Rectal smooth muscle tissue (tissue), 1 donor: ENCODE results near the gene GPR139.

Experiments used
- H3K27ac ChIP-seq: one replicate; pipeline ENCODE4 v1.7.0; 2013; ENCODE audit warnings: low read depth, low read length, inconsistent platforms
- H3K27me3 ChIP-seq: one replicate; pipeline ENCODE4 v1.7.0; 2013; ENCODE audit warnings: low read length; ENCODE audit not compliant: control insufficient read depth, insufficient read depth
- H3K36me3 ChIP-seq: one replicate; pipeline ENCODE4 v1.7.0; 2013; ENCODE audit warnings: low read length; ENCODE audit not compliant: control insufficient read depth, insufficient read depth
- H3K4me1 ChIP-seq: one replicate; pipeline ENCODE4 v1.7.0; 2013; ENCODE audit warnings: low read length; ENCODE audit not compliant: control insufficient read depth, insufficient read depth
- H3K4me3 ChIP-seq: one replicate; pipeline ENCODE4 v1.7.0; 2013; ENCODE audit warnings: low read length
- H3K9ac ChIP-seq: one replicate; pipeline ENCODE4 v1.7.0; 2013; ENCODE audit warnings: low read length

The GPR139 gene

DNA sequence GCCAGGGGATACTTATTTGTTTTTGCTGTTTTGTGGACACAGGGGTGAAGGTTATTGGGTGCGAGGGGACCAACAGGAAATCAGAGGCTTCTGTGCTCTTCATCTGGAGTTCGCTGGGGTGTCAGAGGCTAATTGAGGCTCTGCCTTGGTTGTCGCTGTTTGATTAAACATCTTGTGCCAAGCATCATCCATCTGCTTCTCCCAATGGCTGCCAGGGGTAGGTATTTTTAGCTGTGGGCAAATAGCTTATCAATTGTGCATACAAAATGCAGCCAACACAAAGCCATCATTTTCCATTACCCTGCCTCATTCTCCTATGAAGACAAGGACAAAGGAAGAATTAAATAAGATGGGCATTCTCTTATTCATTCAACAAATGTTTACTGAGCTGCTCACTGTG is 27.8 kb downstream of the GPR139 start:
- Histone ChIP-seq H3K27ac (no peak overlapping the region), H3K4me1 (no peaks in the 10 kb centered on the region), H3K9ac (no peak overlapping the region), H3K4me3 (no peak overlapping the region), H3K36me3 (no peaks in the 10 kb centered on the region), H3K27me3 (peaks cover 4% of the 10 kb centered on the region)

DNA sequence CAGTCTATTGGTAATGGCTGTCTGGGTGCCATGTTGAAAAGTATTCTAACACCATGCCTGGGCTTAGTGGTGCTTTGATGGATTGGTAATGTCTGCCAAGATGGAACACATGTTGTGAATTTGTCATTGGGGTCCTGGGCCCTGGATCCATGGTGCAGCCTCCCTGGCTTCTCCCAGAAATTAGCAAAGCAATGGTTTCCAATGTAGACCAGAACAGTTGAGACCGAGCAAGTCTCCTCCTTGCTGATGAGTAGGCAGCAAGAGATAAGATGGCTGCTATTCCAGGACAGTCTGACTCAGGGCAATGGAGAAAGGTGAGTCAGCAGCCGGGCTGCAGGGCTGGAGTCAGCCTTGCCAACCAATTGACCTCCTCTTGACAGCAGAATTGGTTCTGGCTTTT is 30.8 kb downstream of the GPR139 start:
- Histone ChIP-seq H3K27me3 (no peaks in the 10 kb centered on the region), H3K4me3 (no peak overlapping the region), H3K27ac (no peak overlapping the region), H3K4me1 (no peaks in the 10 kb centered on the region), H3K9ac (no peak overlapping the region), H3K36me3 (no peaks in the 10 kb centered on the region)

DNA sequence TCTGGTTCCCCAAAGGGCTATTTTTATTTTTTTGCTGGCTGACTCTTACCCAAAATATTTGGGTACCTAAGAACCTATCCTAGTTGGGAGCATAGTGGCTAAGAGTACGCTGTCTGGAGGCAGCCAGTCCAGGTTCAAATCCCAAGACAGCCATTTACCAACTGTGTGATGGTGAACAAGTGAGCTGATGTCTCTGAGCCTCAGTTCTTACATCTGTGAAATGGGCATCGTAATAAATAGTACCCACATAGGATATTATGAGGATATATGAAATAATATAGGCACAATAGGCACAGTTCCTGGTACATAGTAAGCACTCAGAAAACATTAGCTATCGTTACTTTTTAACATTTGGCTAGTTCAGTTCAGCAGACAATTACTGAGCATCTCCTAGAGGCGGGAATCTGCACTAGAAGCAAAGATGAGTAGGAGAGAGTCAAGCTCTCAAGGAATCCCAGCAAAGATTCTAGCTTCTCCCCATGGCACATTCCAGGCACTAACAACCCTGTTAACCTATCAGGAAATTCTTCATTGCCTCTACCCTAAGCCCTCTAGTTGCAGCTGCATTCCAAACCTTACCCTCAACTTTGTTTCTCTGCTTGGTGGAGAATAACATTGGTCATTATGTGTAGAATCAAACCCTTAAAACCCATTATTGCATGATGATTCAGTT is 31.6 kb downstream of the GPR139 start:
- no peak overlapping the region for H3K27ac ChIP-seq
- no peaks in the 10 kb centered on the region for H3K36me3 ChIP-seq
- no peak overlapping the region for H3K9ac ChIP-seq
- no peaks in the 10 kb centered on the region for H3K4me1 ChIP-seq
- H3K4me3 ChIP-seq: no peak overlapping the region
- no peaks in the 10 kb centered on the region for H3K27me3 ChIP-seq

DNA sequence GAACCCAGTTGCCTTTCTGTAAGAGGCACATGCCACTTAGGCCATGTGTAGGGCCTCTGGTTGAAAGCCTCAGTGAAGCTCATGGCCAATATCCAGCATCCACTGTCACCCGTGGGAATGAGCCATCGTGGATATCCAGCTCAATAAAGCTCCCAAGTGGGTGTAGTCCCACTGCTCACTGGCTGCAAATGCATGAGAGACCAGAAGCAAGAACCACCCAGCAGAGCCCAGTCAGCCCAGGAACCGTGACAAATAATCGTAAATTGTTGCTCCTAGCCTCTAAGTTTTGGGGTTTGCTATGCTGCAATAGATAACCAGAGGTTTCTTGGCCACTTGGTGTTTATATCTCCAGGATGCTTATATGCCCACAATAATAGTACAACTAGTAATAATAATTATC is 33.7 kb downstream of the GPR139 start:
- H3K9ac ChIP-seq: no peak overlapping the region
- H3K36me3 ChIP-seq: no peaks in the 10 kb centered on the region
- no peak overlapping the region for H3K27ac ChIP-seq
- no peaks in the 10 kb centered on the region for H3K4me1 ChIP-seq
- no peak overlapping the region for H3K4me3 ChIP-seq
- H3K27me3 ChIP-seq: no peaks in the 10 kb centered on the region

DNA sequence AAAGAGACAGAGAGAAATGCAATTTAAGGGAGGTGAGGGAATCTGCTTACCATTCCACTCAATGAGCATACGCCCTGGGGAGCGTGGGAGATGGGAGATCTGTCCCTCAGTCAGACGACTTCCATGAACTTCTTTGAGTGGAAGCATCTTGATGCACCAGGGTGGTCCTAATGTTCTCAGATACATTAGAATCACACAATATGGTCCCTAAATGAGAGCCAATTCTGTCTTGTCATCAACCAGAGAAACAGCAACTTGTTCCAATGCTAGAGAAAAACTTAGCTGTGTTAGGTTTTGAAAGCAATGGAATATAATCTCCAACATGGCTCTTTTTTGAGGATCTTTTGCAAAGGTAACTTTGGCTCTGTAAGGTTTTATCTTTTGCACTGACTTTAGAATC is 44.1 kb downstream of the GPR139 start:
- no peaks in the 10 kb centered on the region for H3K4me1 ChIP-seq
- no peak overlapping the region for H3K27ac ChIP-seq
- no peaks in the 10 kb centered on the region for H3K27me3 ChIP-seq
- H3K9ac ChIP-seq: no peak overlapping the region
- H3K4me3 ChIP-seq: no peak overlapping the region
- no peaks in the 10 kb centered on the region for H3K36me3 ChIP-seq

DNA sequence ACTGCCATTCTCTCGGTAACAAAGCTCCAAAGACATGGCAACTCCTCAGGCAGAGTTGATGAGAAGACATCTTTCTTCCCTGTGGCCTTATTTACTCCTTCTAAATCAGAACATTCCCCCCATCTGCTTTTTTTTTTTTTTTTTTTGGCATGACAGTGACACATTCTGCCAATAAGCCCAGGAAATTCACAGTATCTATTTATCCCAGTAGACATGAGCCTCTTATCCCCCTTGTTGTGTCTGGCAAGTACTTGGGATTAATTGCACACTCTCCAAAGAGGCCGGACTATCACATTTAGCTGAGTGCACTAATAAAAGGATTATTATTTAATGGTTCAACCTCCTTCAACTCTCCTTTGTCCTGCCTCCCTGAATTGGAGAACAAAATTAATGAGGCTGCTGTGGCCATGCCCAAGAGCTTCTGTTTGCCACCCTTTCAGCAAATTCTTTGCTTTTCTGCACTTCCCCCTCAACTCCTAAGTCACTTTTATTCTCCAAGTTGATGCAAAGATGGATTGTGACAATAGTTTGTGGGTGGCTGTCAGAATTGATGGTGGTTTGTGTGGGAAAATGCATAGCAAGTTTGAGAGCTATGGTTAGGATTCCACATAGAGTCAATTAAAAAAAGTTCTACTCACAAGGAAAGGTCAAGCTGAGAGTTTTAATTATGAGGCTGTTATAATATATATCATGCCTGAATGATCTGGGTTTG is 47.2 kb downstream of the GPR139 start:
- Histone ChIP-seq H3K36me3 (no peaks in the 10 kb centered on the region), H3K4me3 (no peak overlapping the region), H3K27ac (no peak overlapping the region), H3K4me1 (no peaks in the 10 kb centered on the region), H3K27me3 (no peaks in the 10 kb centered on the region), H3K9ac (no peak overlapping the region)

DNA sequence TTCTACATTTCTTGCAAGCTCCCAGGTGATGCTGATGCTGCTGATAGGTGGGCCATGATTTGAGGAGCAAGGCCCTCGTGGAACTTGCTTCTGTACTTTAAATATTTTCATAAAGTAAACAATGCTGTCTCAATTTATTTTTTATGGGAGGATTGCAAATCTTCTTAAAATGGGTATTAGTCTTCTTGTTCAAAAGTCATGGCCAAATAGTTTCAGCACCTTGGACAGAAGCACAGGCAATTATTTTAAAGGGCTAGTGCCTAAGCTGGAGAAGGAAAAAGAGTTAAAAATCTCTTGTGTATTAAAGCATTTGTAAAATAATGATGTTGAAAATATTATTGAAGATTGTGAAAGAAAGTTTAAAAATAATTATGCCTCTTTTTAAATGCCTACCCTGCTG is 50.5 kb downstream of the GPR139 start:
- Histone ChIP-seq H3K4me3 (no peak overlapping the region), H3K9ac (no peak overlapping the region), H3K36me3 (no peaks in the 10 kb centered on the region), H3K27me3 (no peaks in the 10 kb centered on the region), H3K4me1 (no peaks in the 10 kb centered on the region), H3K27ac (no peak overlapping the region)

DNA sequence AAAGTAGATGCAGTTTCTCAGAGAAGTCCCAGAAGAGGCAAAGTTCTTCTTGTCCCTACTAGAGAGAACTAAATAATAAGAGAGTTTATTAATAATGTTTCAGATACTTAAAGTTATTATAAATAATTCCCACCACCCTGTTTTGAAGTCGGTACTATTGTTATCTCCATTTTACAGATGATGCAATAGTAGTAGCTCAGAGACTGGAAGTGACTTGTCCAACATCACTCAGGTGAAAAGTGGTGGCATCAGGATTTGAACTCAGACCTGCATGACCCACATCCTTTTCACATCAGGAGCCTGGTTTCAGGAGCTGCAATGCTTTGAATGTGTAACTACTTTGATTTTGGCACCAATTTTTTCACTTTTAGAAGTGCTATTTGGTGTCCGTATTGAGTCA is 52.7 kb downstream of the GPR139 start:
- H3K36me3 ChIP-seq: no peaks in the 10 kb centered on the region
- no peak overlapping the region for H3K9ac ChIP-seq
- H3K4me1 ChIP-seq: no peaks in the 10 kb centered on the region
- no peak overlapping the region for H3K27ac ChIP-seq
- no peaks in the 10 kb centered on the region for H3K27me3 ChIP-seq
- no peak overlapping the region for H3K4me3 ChIP-seq

DNA sequence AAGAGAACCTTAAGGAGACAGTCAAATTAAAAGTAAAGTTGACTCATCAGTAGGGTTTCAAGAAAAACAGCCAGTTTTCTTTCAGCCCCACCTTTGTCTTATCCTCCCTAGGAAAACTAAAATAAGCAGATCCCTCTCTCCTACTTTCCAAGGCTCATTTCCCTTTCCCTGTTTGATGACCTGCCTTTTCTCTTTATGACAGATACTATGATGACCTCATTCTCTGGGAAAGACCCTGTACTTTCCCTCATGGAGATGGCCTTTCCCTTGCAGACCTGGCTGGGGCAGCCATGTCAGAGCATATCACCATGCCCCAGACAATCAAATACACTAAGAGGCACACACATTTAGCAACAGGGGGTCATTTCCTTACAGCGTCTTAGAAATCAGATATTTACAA is 53.6 kb downstream of the GPR139 start:
- H3K4me1 ChIP-seq: no peaks in the 10 kb centered on the region
- H3K36me3 ChIP-seq: no peaks in the 10 kb centered on the region
- no peak overlapping the region for H3K4me3 ChIP-seq
- no peak overlapping the region for H3K27ac ChIP-seq
- no peaks in the 10 kb centered on the region for H3K27me3 ChIP-seq
- H3K9ac ChIP-seq: no peak overlapping the region

DNA sequence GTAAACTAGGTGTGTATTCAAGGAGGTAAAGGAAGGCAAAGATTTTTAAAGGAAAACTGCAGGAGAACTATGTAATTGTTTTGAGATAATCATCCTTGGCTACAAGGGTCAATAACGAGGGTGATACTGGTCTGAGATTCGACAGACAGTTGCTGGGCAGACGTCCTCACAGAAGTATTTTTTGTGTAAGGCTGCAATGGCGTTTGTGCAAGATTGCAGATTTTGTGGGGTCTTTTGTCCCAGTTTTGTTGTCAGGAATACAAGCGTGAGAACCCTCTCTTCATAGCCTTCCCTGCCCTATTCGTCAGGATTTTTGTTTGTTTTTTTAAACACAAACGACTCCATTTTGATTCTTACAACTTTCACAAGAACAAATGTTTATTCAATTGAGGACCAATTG is 57.5 kb downstream of the GPR139 start:
- Histone ChIP-seq H3K4me1 (no peaks in the 10 kb centered on the region), H3K36me3 (no peaks in the 10 kb centered on the region), H3K27me3 (no peaks in the 10 kb centered on the region), H3K9ac (no peak overlapping the region), H3K27ac (no peak overlapping the region), H3K4me3 (no peak overlapping the region)

DNA sequence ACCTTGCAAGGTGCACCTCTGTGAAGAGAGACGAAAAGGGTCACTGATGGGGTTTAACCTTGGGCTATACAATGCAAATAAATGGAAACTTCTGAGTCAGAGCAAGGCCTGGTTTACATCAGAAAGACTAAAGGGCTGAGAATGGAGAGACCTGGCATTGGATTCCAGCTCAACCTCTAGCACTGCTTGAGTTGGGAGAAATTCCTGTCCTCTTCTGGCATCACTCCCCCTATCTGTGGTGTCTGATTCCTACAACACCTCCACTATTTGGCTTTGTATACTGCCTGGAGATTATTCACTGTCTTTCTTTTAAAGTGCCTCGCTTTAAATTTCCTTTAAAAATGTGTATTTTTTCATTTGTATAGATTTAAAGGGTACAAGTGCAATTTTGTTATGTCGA is 68.8 kb downstream of the GPR139 start:
- H3K36me3 ChIP-seq: no peaks in the 10 kb centered on the region
- H3K9ac ChIP-seq: no peak overlapping the region
- no peak overlapping the region for H3K27ac ChIP-seq
- no peaks in the 10 kb centered on the region for H3K4me1 ChIP-seq
- H3K4me3 ChIP-seq: no peak overlapping the region
- H3K27me3 ChIP-seq: no peaks in the 10 kb centered on the region

DNA sequence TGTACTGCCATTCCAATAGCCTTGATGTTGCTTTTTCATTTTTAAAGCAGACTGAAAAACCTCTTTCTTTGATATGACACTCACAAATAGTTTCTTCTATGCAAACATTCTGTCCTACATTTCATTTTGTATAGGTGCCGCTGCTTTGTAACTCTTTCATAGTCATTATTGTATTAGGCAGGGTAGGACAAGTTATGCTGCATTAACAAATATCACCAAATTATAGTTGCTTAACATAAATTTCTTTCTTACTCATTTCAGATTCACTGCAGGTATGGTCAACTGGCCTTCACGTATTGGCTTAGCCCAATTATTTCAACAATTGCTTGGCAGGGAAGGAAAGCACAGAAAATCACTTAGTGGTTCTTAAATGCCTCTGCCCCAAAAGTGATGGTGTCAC is 70.8 kb downstream of the GPR139 start:
- H3K4me1 ChIP-seq: no peaks in the 10 kb centered on the region
- no peak overlapping the region for H3K4me3 ChIP-seq
- H3K9ac ChIP-seq: no peak overlapping the region
- H3K27ac ChIP-seq: no peak overlapping the region
- no peaks in the 10 kb centered on the region for H3K27me3 ChIP-seq
- H3K36me3 ChIP-seq: no peaks in the 10 kb centered on the region
